Measurements from ENCODE around the gene KCTD19.

Gene KCTD19

GRCh38 chr16:67282447-67282805 is 44.1 kb downstream of the KCTD19 start:
- DNase-seq: no peak

GRCh38 chr16:67281536-67282446 is 44.8 kb downstream of the KCTD19 start:
- no peak for DNase-seq

GRCh38 chr16:67280090-67281015 is 46.2 kb downstream of the KCTD19 start:
- DNase-seq: no peak

GRCh38 chr16:67279296-67280089 is 47.0 kb downstream of the KCTD19 start, which contains the start of gene PLEKHG4:
Gene PLEKHG4 (plus strand): TSS chr16:67279532. CDS start chr16:67280045, 513 bp downstream.
- DNase-seq: peak; percentile 73

GRCh38 chr16:67278773-67279295 is 47.7 kb downstream of the KCTD19 start:
- DNase-seq: no peak

GRCh38 chr16:67277999-67278772 is 48.4 kb downstream of the KCTD19 start:
- no peak for DNase-seq

GRCh38 chr16:67277294-67277998 is 49.1 kb downstream of the KCTD19 start:
- DNase-seq: peak; percentile 25

GRCh38 chr16:67275321-67275720 is 51.2 kb downstream of the KCTD19 start:
- no peak for DNase-seq

- no peak for DNase-seq
Measured at GRCh38 chr16:67271446-67271845, 55.1 kb downstream of the KCTD19 start.

- DNase-seq: no peak
Measured at GRCh38 chr16:67270931-67271338, 55.6 kb downstream of the KCTD19 start.

GRCh38 chr16:67269766-67270165 is 56.8 kb downstream of the KCTD19 start:
- no peak for DNase-seq

- no peak for DNase-seq
Measured at GRCh38 chr16:67268136-67268579, 58.4 kb downstream of the KCTD19 start.

- no peak for DNase-seq
Measured at GRCh38 chr16:67265834-67266233, 60.7 kb downstream of the KCTD19 start.

- DNase-seq: no peak
Measured at GRCh38 chr16:67264866-67265265, 61.7 kb downstream of the KCTD19 start.

- DNase-seq: no peak
Measured at GRCh38 chr16:67264277-67264676, 62.3 kb downstream of the KCTD19 start.

GRCh38 chr16:67263201-67263600 is 63.3 kb downstream of the KCTD19 start:
- no peak for DNase-seq

- DNase-seq: peak; percentile 39
Measured at GRCh38 chr16:67260426-67261063, 66.0 kb downstream of the KCTD19 start.

- DNase-seq: no peak
Measured at GRCh38 chr16:67259705-67260104, 66.8 kb downstream of the KCTD19 start.

GRCh38 chr16:67258161-67258835 is 68.2 kb downstream of the KCTD19 start:
- no peak for DNase-seq
